OCI-LY7 (cell line): Measurements from ENCODE around the gene ZNF516. TPM values are rescaled to one million over a fixed set of nuclear protein-coding genes. Genes with fewer than 3 reads are reported as not detected.

ENCODE experiments used
- BruUV-seq: library from RNA; stranded (reverse); fragments of 400-500 nt; replicated peaks from 2 replicates; lab custom pipeline; 2021; lab: Mats Ljungman, UMichigan
- CTCF ChIA-PET: fragments of 300-600 bp; sonication (Branson Sonifier 250); formaldehyde crosslinking; loops from one replicate; lab custom pipeline; 2022; ENCODE audit warnings: antibody characterized with exemption; ENCODE audit not compliant: unreplicated experiment; lab: Charles Lee
- POLR2A ChIA-PET: fragments of 300-600 bp; sonication (Branson Sonifier 250); formaldehyde crosslinking; loops from one replicate; lab custom pipeline; 2022; ENCODE audit warnings: antibody characterized with exemption; lab: Charles Lee
- DNase-seq: peaks from one replicate; pipeline ENCODE4 v3.0.0-alpha.2; 2015; ENCODE audit warnings: low spot score
- H2AFZ ChIP-seq: fragments of 200-600 bp; sonication (generic), shearing (Covaris generic); 2 replicates; pipeline ENCODE4 v1.6.1; 2014; ENCODE audit warnings: mild to moderate bottlenecking, antibody characterized with exemption, low read length, moderate library complexity
- H3K27ac ChIP-seq: fragments of 200-600 bp; sonication (generic); 2 replicates; pipeline ENCODE4 v1.5.1; 2014; ENCODE audit warnings: mixed run types, low read depth, mild to moderate bottlenecking, moderate library complexity, low read length, inconsistent platforms; ENCODE audit not compliant: poor library complexity, severe bottlenecking
- H3K36me3 ChIP-seq: fragments of 200-600 bp; sonication (generic); 2 replicates; pipeline ENCODE4 v1.6.1; 2014; ENCODE audit warnings: mild to moderate bottlenecking, antibody characterized with exemption, low read length, moderate library complexity, mixed read lengths; ENCODE audit not compliant: insufficient read depth
- H3K4me1 ChIP-seq: fragments of 200-600 bp; sonication (generic); 2 replicates; pipeline ENCODE4 v1.5.1; 2014; ENCODE audit warnings: mild to moderate bottlenecking, low read length; ENCODE audit not compliant: insufficient read depth, poor library complexity, severe bottlenecking
- H3K4me2 ChIP-seq: fragments of 200-600 bp; sonication (generic); 2 replicates; pipeline ENCODE4 v1.6.1; 2014; ENCODE audit warnings: mild to moderate bottlenecking, low read length
- H3K4me3 ChIP-seq: fragments of 200-600 bp; sonication (generic); 2 replicates; pipeline ENCODE4 v1.5.1; 2014; ENCODE audit warnings: mild to moderate bottlenecking, low read depth, low read length; ENCODE audit not compliant: poor library complexity, severe bottlenecking
- H3K79me2 ChIP-seq: fragments of 200-600 bp; sonication (generic); 2 replicates; pipeline ENCODE4 v1.6.1; 2016; ENCODE audit warnings: low read depth, mild to moderate bottlenecking, low read length, moderate library complexity, mixed read lengths; ENCODE audit not compliant: insufficient read depth
- H3K9me2 ChIP-seq: fragments of 200-600 bp; sonication (generic); 2 replicates; pipeline ENCODE4 v1.6.1; 2016; ENCODE audit warnings: mild to moderate bottlenecking, low read length, mixed read lengths; ENCODE audit not compliant: insufficient read depth
- H3K9me3 ChIP-seq: fragments of 200-600 bp; sonication (generic); 2 replicates; pipeline ENCODE4 v1.6.1; 2014; ENCODE audit warnings: mild to moderate bottlenecking, mixed run types, low read length, mixed read lengths
- H4K20me1 ChIP-seq: fragments of 200-600 bp; sonication (generic); 2 replicates; pipeline ENCODE4 v1.6.1; 2014; ENCODE audit warnings: mild to moderate bottlenecking, antibody characterized with exemption, low read length, moderate library complexity, mixed read lengths; ENCODE audit not compliant: insufficient read depth
- CTCF ChIP-seq: fragments of 200-600 bp; sonication (generic); conservative IDR thresholded peaks from 2 replicates; pipeline ENCODE4 v1.5.1; 2014; ENCODE audit warnings: mild to moderate bottlenecking, antibody characterized with exemption, low read length, moderate library complexity, mixed read lengths
- EZH2phosphoT487 ChIP-seq: fragments of 200-600 bp; sonication (generic); IDR thresholded peaks from 2 replicates; pipeline ENCODE4 v1.6.1; 2018; ENCODE audit warnings: low read depth, borderline replicate concordance, mild to moderate bottlenecking, mixed run types, antibody characterized with exemption, low read length, moderate library complexity, mixed read lengths
- intact Hi-C: fragments of 100-400 bp; cut with micrococcal nuclease; formaldehyde crosslinking; loops from one replicate; pipeline ENCODE4 v1.10.0; 2022; ENCODE audit not compliant: unreplicated experiment
- total RNA-seq, 2 experiments: library from RNA; depleted of rRNA in 1 of 2; stranded (reverse); fragments of >200 nt in 1 of 2; shearing (Covaris generic) in 1 of 2; gene quantifications; 2 replicates each; pipeline ENCODE4 v1.2.3, GENCODE V29; 2014 to 2022

ZNF516 gene
- total RNA-seq, 2 experiments from 2014 or later: 16.2 to 32.3 TPM

GRCh38 chr18:76412010-76412817 lies 82.8 kb downstream of the ZNF516 start:
- peaks cover 24% of the 10 kb centered on the region for H3K36me3 ChIP-seq
- no peaks in the 10 kb centered on the region for H3K9me2 ChIP-seq
- H2AFZ ChIP-seq: no peak overlapping the region
- POLR2A ChIA-PET: no interaction called here
- H3K27ac ChIP-seq: no peak overlapping the region
- no peaks in the 10 kb centered on the region for H4K20me1 ChIP-seq
- CTCF ChIA-PET: no interaction called here
- intact Hi-C loops: no loop called here
- H3K4me3 ChIP-seq: no peak overlapping the region
- TF ChIP-seq EZH2phosphoT487: no peak
- TF ChIP-seq CTCF: no peak
- peaks cover 6% of the 10 kb centered on the region; the same call in 1 of the 2 replicates for H3K79me2 ChIP-seq
- no peaks in the 10 kb centered on the region for H3K4me1 ChIP-seq
- BruUV-seq: no TSS peak
- no peak overlapping the region for H3K4me2 ChIP-seq
- DNase-seq: no peak
- H3K9me3 ChIP-seq: no peaks in the 10 kb centered on the region

- no peaks in the 10 kb centered on the region for H4K20me1 ChIP-seq
- H3K4me3 ChIP-seq: no peak overlapping the region
- H3K27ac ChIP-seq: no peak overlapping the region
- ChIA-PET CTCF (no interaction called here), POLR2A (no interaction called here)
- no peak overlapping the region for H2AFZ ChIP-seq
- H3K36me3 ChIP-seq: peaks cover 24% of the 10 kb centered on the region
- no peak overlapping the region for H3K4me2 ChIP-seq
- H3K4me1 ChIP-seq: no peaks in the 10 kb centered on the region
- no TSS peak for BruUV-seq
- H3K79me2 ChIP-seq: peaks cover 6% of the 10 kb centered on the region; the same call in 1 of the 2 replicates
- H3K9me3 ChIP-seq: no peaks in the 10 kb centered on the region
- H3K9me2 ChIP-seq: no peaks in the 10 kb centered on the region
- TF ChIP-seq CTCF (no peak), EZH2phosphoT487 (no peak)
- intact Hi-C loops: no loop called here
- no peak for DNase-seq
These were observed 84.2 kb downstream of the ZNF516 start for GRCh38 chr18:76410660-76411417.
